Measurements from ENCODE around the gene KLHL9.

Gene KLHL9

GRCh38 chr9:21289848-21290247 lies 45.4 kb downstream of the KLHL9 start (continued):
- TF ChIP-seq PRDM1 (tag by site-specific recombination; IDR thresholded peaks at IDR 0.05) (no peak), ZNF501 (tag by site-specific recombination; IDR thresholded peaks at IDR 0.05) (no peak), ZNF362 (tag by site-specific recombination; IDR thresholded peaks at IDR 0.05) (no peak), KLF16 (tag by site-specific recombination; IDR thresholded peaks at IDR 0.05) (no peak), GLIS1 (tag by site-specific recombination; IDR thresholded peaks at IDR 0.05) (no peak), ZNF148 (tag by site-specific recombination; IDR thresholded peaks at IDR 0.05; ENCODE audit: borderline replicate concordance) (no peak), ZNF792 (tag by site-specific recombination; IDR thresholded peaks at IDR 0.05) (no peak)

GRCh38 chr9:21287280-21287679 lies 47.9 kb downstream of the KLHL9 start:
- TF ChIP-seq HOXA7 (CRISPR knock-in tag; IDR thresholded peaks at IDR 0.05; ENCODE audit: borderline replicate concordance) = no peak
- no peak for TF ChIP-seq ZNF623 (tag by site-specific recombination; IDR thresholded peaks at IDR 0.05)
- no peak for TF ChIP-seq HOXC10 (CRISPR knock-in tag; IDR thresholded peaks at IDR 0.05)
- no peak for TF ChIP-seq ZNF10 (tag by site-specific recombination; IDR thresholded peaks at IDR 0.05)
- no peak for TF ChIP-seq ZNF248 (tag by site-specific recombination; IDR thresholded peaks at IDR 0.05)
- H3K36me3 ChIP-seq (ENCODE audit: control insufficient read depth in 2 of 2, insufficient read depth in 1 of 2, low read length in 2 of 2) = no peaks in the 10 kb centered on the region
- H3K4me1 ChIP-seq (ENCODE audit: control insufficient read depth, insufficient read depth, low read length) = no peaks in the 10 kb centered on the region
- ChIA-PET POLR2A (no interaction called here), CTCF (interaction anchor here (0.6 to 0.7 kb wide), 2 partner anchors 498 to 847 kb away, joined by 3 to 6 read pairs; no protein-coding TSS in a partner anchor)
- H3K4me3 ChIP-seq (ENCODE audit: low read depth, low read length) = no peak overlapping the region
- no peak overlapping the region for H3K27ac ChIP-seq (ENCODE audit: extremely low read depth, low read depth, low read length)
- no peaks in the 10 kb centered on the region for H3K9me3 ChIP-seq (ENCODE audit: control insufficient read depth, insufficient read depth, low read depth, low read length)

GRCh38 chr9:21286659-21287058 lies 48.5 kb downstream of the KLHL9 start:
- ChIA-PET POLR2A (no interaction called here), CTCF (interaction anchor here (1.2 to 2.7 kb wide), 2 partner anchors 34 to 104 kb away, joined by 3 to 11 read pairs; no protein-coding TSS in a partner anchor)
- TF ChIP-seq ZSCAN30 (tag by site-specific recombination; IDR thresholded peaks at IDR 0.05) (no peak), ZNF580 (tag by site-specific recombination; IDR thresholded peaks at IDR 0.05) (no peak), ZNF423 (tag by site-specific recombination; IDR thresholded peaks at IDR 0.05) (no peak), ZNF169 (tag by site-specific recombination; IDR thresholded peaks at IDR 0.05) (no peak)
- Histone ChIP-seq H3K4me3 (ENCODE audit: low read depth, low read length) (no peak overlapping the region), H3K9me3 (ENCODE audit: control insufficient read depth, insufficient read depth, low read depth, low read length) (no peaks in the 10 kb centered on the region), H3K36me3 (ENCODE audit: control insufficient read depth in 2 of 2, insufficient read depth in 1 of 2, low read length in 2 of 2) (no peaks in the 10 kb centered on the region), H3K4me1 (ENCODE audit: control insufficient read depth, insufficient read depth, low read length) (no peaks in the 10 kb centered on the region), H3K27ac (ENCODE audit: extremely low read depth, low read depth, low read length) (no peak overlapping the region)

GRCh38 chr9:21286099-21286498 lies 49.1 kb downstream of the KLHL9 start:
- no peaks in the 10 kb centered on the region for H3K9me3 ChIP-seq (ENCODE audit: control insufficient read depth, insufficient read depth, low read depth, low read length)
- ChIA-PET CTCF (interaction anchor here (1.2 to 2.7 kb wide), 2 partner anchors 33 to 103 kb away, joined by 3 to 11 read pairs; no protein-coding TSS in a partner anchor), POLR2A (no interaction called here)
- H3K4me1 ChIP-seq (ENCODE audit: control insufficient read depth, insufficient read depth, low read length) = no peaks in the 10 kb centered on the region
- no peaks in the 10 kb centered on the region for H3K36me3 ChIP-seq (ENCODE audit: control insufficient read depth in 2 of 2, insufficient read depth in 1 of 2, low read length in 2 of 2)
- H3K4me3 ChIP-seq (ENCODE audit: low read depth, low read length) = no peak overlapping the region
- H3K27ac ChIP-seq (ENCODE audit: extremely low read depth, low read depth, low read length) = no peak overlapping the region
- TF ChIP-seq SP3 (tag by site-specific recombination; IDR thresholded peaks at IDR 0.05) (no peak), ZNF561 (tag by site-specific recombination; IDR thresholded peaks at IDR 0.05; ENCODE audit: borderline replicate concordance) (no peak), ZNF629 (tag by site-specific recombination; IDR thresholded peaks at IDR 0.05) (no peak), ZNF571 (tag by site-specific recombination; IDR thresholded peaks at IDR 0.05) (no peak), TSHZ1 (tag by site-specific recombination; IDR thresholded peaks at IDR 0.05; ENCODE audit: borderline replicate concordance) (no peak), SP7 (tag by site-specific recombination; IDR thresholded peaks at IDR 0.05) (no peak), ZBTB20 (tag by site-specific recombination; IDR thresholded peaks at IDR 0.05) (no peak), ZNF354C (tag by site-specific recombination; IDR thresholded peaks at IDR 0.05; ENCODE audit: borderline replicate concordance, low read depth) (no peak), ZNF23 (tag by site-specific recombination; IDR thresholded peaks at IDR 0.05; ENCODE audit: borderline replicate concordance) (no peak)

Measured in HEK293 (cell line).